ENCODE results near the gene SPRED1. TPM values are rescaled to one million over a fixed set of nuclear protein-coding genes. Genes with fewer than 3 reads are reported as not detected.

Gene SPRED1
- total and polyA plus RNA-seq, 10 of the 15 experiments (the other 5 are each of a cell fraction or from before 2014, with no cell fraction given): 0.08 to 2.6 (median 0.22) TPM

- TF ChIP-seq CTCF (IDR thresholded peaks at IDR 0.05 in 2 of 3, conservative IDR thresholded peaks at IDR 0.05 in 1 of 3; ENCODE audit: control insufficient read depth in 2 of 3, extremely low read depth in 1 of 3, insufficient read depth in 1 of 3, low read depth in 3 of 3, low read length in 3 of 3) (peak; percentile 80 to 88 (median 83)), SMC3 (IDR thresholded peaks at IDR 0.05; ENCODE audit: borderline replicate concordance, low read length) (peak; percentile 91)
Measured at GRCh38 chr15:38389924-38390542, 137.4 kb downstream of the SPRED1 start (continued).

- no peak overlapping the region for H3K9ac ChIP-seq (ENCODE audit: control insufficient read depth, insufficient read depth, low read length)
- 0% methylated on average over 2 of the region's 2 CpGs for WGBS (ENCODE audit: insufficient coverage, insufficient replicate concordance, low lambda C conversion rate, missing lambda C conversion rate)
- ATAC-seq (no peak), DNase-seq (ENCODE audit: low read depth, low spot score) (no peak), FAIRE-seq (no peak)
- intact Hi-C loops (cut with micrococcal nuclease; ENCODE audit: unreplicated experiment) (no loop called here), in situ Hi-C loops (cut with MboI) (no loop called here)
- TF ChIP-seq SREBF2 (IDR thresholded peaks at IDR 0.05; ENCODE audit: low read length) (no peak), YY1 (IDR thresholded peaks at IDR 0.05; ENCODE audit: low read depth, low read length) (no peak), RB1 (IDR thresholded peaks at IDR 0.05; ENCODE audit: borderline replicate concordance) (no peak), IRF3 (IDR thresholded peaks at IDR 0.05) (no peak), PML (IDR thresholded peaks at IDR 0.05; ENCODE audit: low read length) (no peak), ATF7 (IDR thresholded peaks at IDR 0.05; ENCODE audit: low read depth) (no peak), ZNF592 (IDR thresholded peaks at IDR 0.05) (no peak)
- no TSS peak for BruUV-seq (replicated peaks)
- no peaks in the 10 kb centered on the region for H3K36me3 ChIP-seq (ENCODE audit: control insufficient read depth in 2 of 2, insufficient read depth in 2 of 2, low read length in 1 of 2)
- no peak overlapping the region for H3K27ac ChIP-seq (ENCODE audit: control insufficient read depth, insufficient read depth)
- no peak overlapping the region for H3K4me3 ChIP-seq
- ChIA-PET SMC1A (ENCODE audit: uncharacterized antibody, unreplicated experiment) (interaction anchor here (1.3 to 7.2 kb wide), 5 partner anchors 36 to 396 kb away, joined by 3 to 63 read pairs (median 4); no protein-coding TSS in a partner anchor), RAD21 (ENCODE audit: unreplicated experiment) (interaction anchor here (0.7 kb wide), 1 partner anchor 1256 kb away, joined by 3 read pairs; no protein-coding TSS in a partner anchor), CTCF (interaction anchor here (1.3 to 7.3 kb wide), 7 partner anchors 10 to 410 kb away, joined by 4 to 82 read pairs (median 8); no protein-coding TSS in a partner anchor), POLR2A (no interaction called here)
- 0 out of 4 replicates have a peak, but pooled peaks cover 0 to 1% of the 10 kb centered on the region in 2 experiments for H3K27me3 ChIP-seq (replicated peaks in 1 of 2; ENCODE audit: control insufficient read depth in 2 of 2, insufficient read depth in 2 of 2, low read length in 1 of 2)
- no peaks in the 10 kb centered on the region for H3K79me2 ChIP-seq (ENCODE audit: control insufficient read depth, insufficient read depth, low read length)
- H2AFZ ChIP-seq (ENCODE audit: control insufficient read depth, low read depth, low read length): no peak overlapping the region
- H4K20me1 ChIP-seq (ENCODE audit: control insufficient read depth, insufficient read depth): no peaks in the 10 kb centered on the region
- no peak overlapping the region for H3K4me2 ChIP-seq (ENCODE audit: control insufficient read depth, insufficient read depth)
- H3K4me1 ChIP-seq (ENCODE audit: control insufficient read depth, insufficient read depth, low read length): no peaks in the 10 kb centered on the region
- H3K9me3 ChIP-seq (replicated peaks; ENCODE audit: control insufficient read depth, insufficient read depth, low read length): no peaks in the 10 kb centered on the region
Measured at GRCh38 chr15:38391191-38391590, 138.6 kb downstream of the SPRED1 start.
